Measurements from ENCODE around the gene PRKCB. TPM values are rescaled to one million over a fixed set of nuclear protein-coding genes. Genes with fewer than 3 reads are reported as not detected.

Gene PRKCB
- total RNA-seq, 1 experiment from 2014 or later = not detected

- intact Hi-C loops (cut with micrococcal nuclease) = no loop called here
- POLR2A ChIA-PET (ENCODE audit: unreplicated experiment) = no interaction called here
Observed at GRCh38 chr16:23994615-23995014, 158.8 kb downstream of the PRKCB start.

GRCh38 chr16:23996258-23996955 lies 160.6 kb downstream of the PRKCB start:
- H3K36me3 ChIP-seq (ENCODE audit: low read depth, low read length) = no peaks in the 10 kb centered on the region
- POLR2A ChIA-PET (ENCODE audit: unreplicated experiment) = no interaction called here
- no peak overlapping the region for H2AFZ ChIP-seq (ENCODE audit: low read length)
- no peaks in the 10 kb centered on the region for H3K9me2 ChIP-seq (replicated peaks; ENCODE audit: low read length)
- H3K4me1 ChIP-seq (ENCODE audit: insufficient read depth, low read length) = no peaks in the 10 kb centered on the region
- H3K27ac ChIP-seq (ENCODE audit: low read length) = no peak overlapping the region
- CTCF ChIA-PET = no interaction called here
- BruUV-seq (replicated peaks) = no TSS peak
- no peak overlapping the region for H3K4me3 ChIP-seq (ENCODE audit: low read length)
- no peak for ATAC-seq
- no peak overlapping the region for H3K9ac ChIP-seq (ENCODE audit: low read length)
- no peaks in the 10 kb centered on the region for H3F3A ChIP-seq (ENCODE audit: low read length, unreplicated experiment)
- intact Hi-C loops (cut with micrococcal nuclease) = no loop called here
- H3K79me2 ChIP-seq (ENCODE audit: low read length) = no peaks in the 10 kb centered on the region
- H3K27me3 ChIP-seq (ENCODE audit: low read length) = 0 out of 2 replicates have a peak, but pooled peaks cover 2% of the 10 kb centered on the region
- TF ChIP-seq EZH2 (IDR thresholded peaks at IDR 0.05; ENCODE audit: low read length, unreplicated experiment) = no peak
- no peak for TF ChIP-seq EZH2phosphoT487 (IDR thresholded peaks at IDR 0.05; ENCODE audit: borderline replicate concordance, low read length)
- no peak for TF ChIP-seq CTCF (conservative IDR thresholded peaks at IDR 0.05; ENCODE audit: low read depth, low read length)
- H4K20me1 ChIP-seq (ENCODE audit: low read length) = no peaks in the 10 kb centered on the region
- no peak for DNase-seq
- no peaks in the 10 kb centered on the region for H3K9me3 ChIP-seq (ENCODE audit: low read length)
- no peak overlapping the region for H3K4me2 ChIP-seq (ENCODE audit: low read length)

More at GRCh38 chr16:23994615-23995014, 158.8 kb downstream of the PRKCB start:
- H3K9me2 ChIP-seq (replicated peaks; ENCODE audit: low read length) = no peaks in the 10 kb centered on the region
- TF ChIP-seq EZH2 (IDR thresholded peaks at IDR 0.05; ENCODE audit: low read length, unreplicated experiment) (no peak), CTCF (conservative IDR thresholded peaks at IDR 0.05; ENCODE audit: low read depth, low read length) (no peak), EZH2phosphoT487 (IDR thresholded peaks at IDR 0.05; ENCODE audit: borderline replicate concordance, low read length) (no peak)
- no peak overlapping the region for H3K4me2 ChIP-seq (ENCODE audit: low read length)
- no peaks in the 10 kb centered on the region for H3K36me3 ChIP-seq (ENCODE audit: low read depth, low read length)
- no peak for ATAC-seq
- H3K4me3 ChIP-seq (ENCODE audit: low read length) = no peak overlapping the region
- H3K27ac ChIP-seq (ENCODE audit: low read length) = no peak overlapping the region
- BruUV-seq (replicated peaks) = no TSS peak
- H3F3A ChIP-seq (ENCODE audit: low read length, unreplicated experiment) = no peaks in the 10 kb centered on the region
- no peak overlapping the region for H3K9ac ChIP-seq (ENCODE audit: low read length)
- no peaks in the 10 kb centered on the region for H3K27me3 ChIP-seq (ENCODE audit: low read length)
- H2AFZ ChIP-seq (ENCODE audit: low read length) = no peak overlapping the region
- DNase-seq = no peak
- H3K9me3 ChIP-seq (ENCODE audit: low read length) = no peaks in the 10 kb centered on the region
- no peaks in the 10 kb centered on the region for H4K20me1 ChIP-seq (ENCODE audit: low read length)
- CTCF ChIA-PET = interaction anchor here (0.6 kb wide), 1 partner anchor 17 kb away, joined by 3 read pairs; no protein-coding TSS in a partner anchor
- H3K4me1 ChIP-seq (ENCODE audit: insufficient read depth, low read length) = no peaks in the 10 kb centered on the region
- H3K79me2 ChIP-seq (ENCODE audit: low read length) = no peaks in the 10 kb centered on the region

- ChIA-PET CTCF (no interaction called here), POLR2A (ENCODE audit: unreplicated experiment) (no interaction called here)
- Histone ChIP-seq H2AFZ (ENCODE audit: low read length) (no peak overlapping the region), H3K4me3 (ENCODE audit: low read length) (no peak overlapping the region), H3F3A (ENCODE audit: low read length, unreplicated experiment) (no peaks in the 10 kb centered on the region), H3K27me3 (ENCODE audit: low read length) (peaks cover 10% of the 10 kb centered on the region; the same call in 1 of the 2 replicates), H3K9me2 (replicated peaks; ENCODE audit: low read length) (no peaks in the 10 kb centered on the region), H3K4me2 (ENCODE audit: low read length) (no peak overlapping the region), H3K4me1 (ENCODE audit: insufficient read depth, low read length) (no peaks in the 10 kb centered on the region), H3K79me2 (ENCODE audit: low read length) (no peaks in the 10 kb centered on the region), H3K9ac (ENCODE audit: low read length) (no peak overlapping the region), H4K20me1 (ENCODE audit: low read length) (no peaks in the 10 kb centered on the region), H3K9me3 (ENCODE audit: low read length) (no peaks in the 10 kb centered on the region), H3K36me3 (ENCODE audit: low read depth, low read length) (no peaks in the 10 kb centered on the region), H3K27ac (ENCODE audit: low read length) (no peak overlapping the region)
- ATAC-seq = no peak
- intact Hi-C loops (cut with micrococcal nuclease) = no loop called here
- BruUV-seq (replicated peaks) = no TSS peak
- TF ChIP-seq CTCF (conservative IDR thresholded peaks at IDR 0.05; ENCODE audit: low read depth, low read length) = no peak
- no peak for TF ChIP-seq EZH2 (IDR thresholded peaks at IDR 0.05; ENCODE audit: low read length, unreplicated experiment)
- no peak for TF ChIP-seq EZH2phosphoT487 (IDR thresholded peaks at IDR 0.05; ENCODE audit: borderline replicate concordance, low read length)
- DNase-seq = no peak
Observed at GRCh38 chr16:23998771-23999170, 163.0 kb downstream of the PRKCB start.

Data from PC-3 (cell line).